IPS DF 6.9 (cell line): Measurements from ENCODE around the gene ABCA1.

ENCODE experiments used
- DNase-seq: peaks from one replicate; pipeline ENCODE4 v3.0.0-alpha.2; 2013; ENCODE audit warnings: low read depth, low spot score
- H3K27ac ChIP-seq: one replicate; pipeline ENCODE4 v1.5.1; 2013; ENCODE audit warnings: low read length, control low read depth
- H3K27me3 ChIP-seq: 2 replicates; pipeline ENCODE4 v1.6.1; 2013; ENCODE audit warnings: mild to moderate bottlenecking, low read length; ENCODE audit not compliant: control insufficient read depth, insufficient read depth
- H3K36me3 ChIP-seq: 2 replicates; pipeline ENCODE4 v1.6.1; 2013; ENCODE audit warnings: low read length; ENCODE audit not compliant: control insufficient read depth, insufficient read depth
- H3K4me1 ChIP-seq: 2 replicates; pipeline ENCODE4 v1.6.1; 2013; ENCODE audit warnings: low read length; ENCODE audit not compliant: control insufficient read depth, insufficient read depth
- H3K4me3 ChIP-seq: 2 replicates; pipeline ENCODE4 v1.5.1; 2013; ENCODE audit warnings: mild to moderate bottlenecking, low read length
- H3K9me3 ChIP-seq: 2 replicates; pipeline ENCODE4 v1.6.1; 2013; ENCODE audit warnings: low read length, inconsistent platforms; ENCODE audit not compliant: control insufficient read depth, insufficient read depth
- WGBS: extraction: QIAGEN DNeasy Blood & Tissue Kit; methylation state at CpG from one replicate; pipeline ENCODE4 v1.1.7; 2013; ENCODE audit warnings: mixed read lengths, missing lambda C conversion rate; ENCODE audit not compliant: insufficient read length, insufficient coverage; 5-methylcytosine and 5-hydroxymethylcytosine counted together

Gene ABCA1

GRCh38 chr9:104871961-104872527 is 55.9 kb downstream of the ABCA1 start:
- Histone ChIP-seq H3K9me3 (no peaks in the 10 kb centered on the region), H3K36me3 (no peaks in the 10 kb centered on the region), H3K4me3 (no peak overlapping the region), H3K27ac (no peak overlapping the region), H3K27me3 (no peaks in the 10 kb centered on the region), H3K4me1 (peaks cover 4% of the 10 kb centered on the region)
- DNase-seq = no peak
- no CpG with 5 or more reads among the region's 5 CpGs for WGBS

- no peaks in the 10 kb centered on the region for H3K9me3 ChIP-seq
- no peaks in the 10 kb centered on the region for H3K27me3 ChIP-seq
- H3K36me3 ChIP-seq = no peaks in the 10 kb centered on the region
- WGBS = no CpG with 5 or more reads among the region's 1 CpG
- H3K4me1 ChIP-seq = peaks cover 5% of the 10 kb centered on the region
- H3K4me3 ChIP-seq = no peak overlapping the region
- no peak overlapping the region for H3K27ac ChIP-seq
- no peak for DNase-seq
Measured at GRCh38 chr9:104869811-104870210, 58.1 kb downstream of the ABCA1 start.

GRCh38 chr9:104868687-104869404 is 59.1 kb downstream of the ABCA1 start:
- WGBS = no CpG with 5 or more reads among the region's 12 CpGs
- no peaks in the 10 kb centered on the region for H3K27me3 ChIP-seq
- no peak overlapping the region for H3K4me3 ChIP-seq
- no peaks in the 10 kb centered on the region for H3K9me3 ChIP-seq
- H3K27ac ChIP-seq = no peak overlapping the region
- DNase-seq = no peak
- peaks cover 11% of the 10 kb centered on the region for H3K4me1 ChIP-seq
- no peaks in the 10 kb centered on the region for H3K36me3 ChIP-seq

GRCh38 chr9:104868303-104868686 is 59.7 kb downstream of the ABCA1 start:
- no peak for DNase-seq
- no peak overlapping the region for H3K4me3 ChIP-seq
- H3K9me3 ChIP-seq = no peaks in the 10 kb centered on the region
- whole genome bisulfite sequencing = no CpG with 5 or more reads among the region's 8 CpGs
- H3K36me3 ChIP-seq = no peaks in the 10 kb centered on the region
- H3K27me3 ChIP-seq = no peaks in the 10 kb centered on the region
- peaks cover 13% of the 10 kb centered on the region for H3K4me1 ChIP-seq
- no peak overlapping the region for H3K27ac ChIP-seq

GRCh38 chr9:104866191-104866590 is 61.8 kb downstream of the ABCA1 start:
- no peak for DNase-seq
- Histone ChIP-seq H3K4me3 (no peak overlapping the region), H3K36me3 (no peaks in the 10 kb centered on the region), H3K4me1 (peaks cover 13% of the 10 kb centered on the region), H3K27ac (no peak overlapping the region), H3K9me3 (no peaks in the 10 kb centered on the region), H3K27me3 (no peaks in the 10 kb centered on the region)
- WGBS = no CpG with 5 or more reads among the region's 1 CpG

- H3K36me3 ChIP-seq = no peaks in the 10 kb centered on the region
- H3K4me1 ChIP-seq = peaks cover 13% of the 10 kb centered on the region
- no peak overlapping the region for H3K4me3 ChIP-seq
- H3K27me3 ChIP-seq = no peaks in the 10 kb centered on the region
- no CpG with 5 or more reads among the region's 5 CpGs for WGBS
- DNase-seq = no peak
- H3K9me3 ChIP-seq = no peaks in the 10 kb centered on the region
- no peak overlapping the region for H3K27ac ChIP-seq
Measured at GRCh38 chr9:104864675-104865104, 63.3 kb downstream of the ABCA1 start.

GRCh38 chr9:104863180-104863883 is 64.6 kb downstream of the ABCA1 start:
- H3K4me1 ChIP-seq = peaks cover 10% of the 10 kb centered on the region; the same call in 1 of the 2 replicates
- no peaks in the 10 kb centered on the region for H3K27me3 ChIP-seq
- WGBS = no CpG with 5 or more reads among the region's 4 CpGs
- H3K27ac ChIP-seq = no peak overlapping the region
- no peaks in the 10 kb centered on the region for H3K36me3 ChIP-seq
- peak; percentile 68 for DNase-seq
- no peak overlapping the region for H3K4me3 ChIP-seq
- no peaks in the 10 kb centered on the region for H3K9me3 ChIP-seq

- no CpG with 5 or more reads among the region's 2 CpGs for WGBS
- Histone ChIP-seq H3K4me3 (no peak overlapping the region), H3K36me3 (no peaks in the 10 kb centered on the region), H3K4me1 (peaks cover 10% of the 10 kb centered on the region; the same call in 1 of the 2 replicates), H3K27ac (no peak overlapping the region), H3K27me3 (no peaks in the 10 kb centered on the region), H3K9me3 (no peaks in the 10 kb centered on the region)
- DNase-seq = no peak
Measured at GRCh38 chr9:104861397-104861796, 66.6 kb downstream of the ABCA1 start.

- WGBS = no CpG with 5 or more reads among the region's 2 CpGs
Measured at GRCh38 chr9:104860263-104860662, 67.7 kb downstream of the ABCA1 start.

GRCh38 chr9:104858846-104859245 is 69.1 kb downstream of the ABCA1 start:
- H3K27me3 ChIP-seq = no peaks in the 10 kb centered on the region
- H3K36me3 ChIP-seq = no peaks in the 10 kb centered on the region
- no peak overlapping the region for H3K27ac ChIP-seq
- DNase-seq = no peak
- no peak overlapping the region for H3K4me3 ChIP-seq
- no peaks in the 10 kb centered on the region for H3K9me3 ChIP-seq
- H3K4me1 ChIP-seq = peaks cover 2% of the 10 kb centered on the region; the same call in 1 of the 2 replicates
- WGBS = no CpG with 5 or more reads among the region's 1 CpG

More at GRCh38 chr9:104860263-104860662, 67.7 kb downstream of the ABCA1 start:
- peaks cover 10% of the 10 kb centered on the region; the same call in 1 of the 2 replicates for H3K4me1 ChIP-seq
- H3K4me3 ChIP-seq = no peak overlapping the region
- H3K27me3 ChIP-seq = no peaks in the 10 kb centered on the region
- no peak overlapping the region for H3K27ac ChIP-seq
- no peaks in the 10 kb centered on the region for H3K9me3 ChIP-seq
- DNase-seq = no peak
- no peaks in the 10 kb centered on the region for H3K36me3 ChIP-seq
